Measurements from ENCODE around the gene DIP2B.

The DIP2B gene

DNA sequence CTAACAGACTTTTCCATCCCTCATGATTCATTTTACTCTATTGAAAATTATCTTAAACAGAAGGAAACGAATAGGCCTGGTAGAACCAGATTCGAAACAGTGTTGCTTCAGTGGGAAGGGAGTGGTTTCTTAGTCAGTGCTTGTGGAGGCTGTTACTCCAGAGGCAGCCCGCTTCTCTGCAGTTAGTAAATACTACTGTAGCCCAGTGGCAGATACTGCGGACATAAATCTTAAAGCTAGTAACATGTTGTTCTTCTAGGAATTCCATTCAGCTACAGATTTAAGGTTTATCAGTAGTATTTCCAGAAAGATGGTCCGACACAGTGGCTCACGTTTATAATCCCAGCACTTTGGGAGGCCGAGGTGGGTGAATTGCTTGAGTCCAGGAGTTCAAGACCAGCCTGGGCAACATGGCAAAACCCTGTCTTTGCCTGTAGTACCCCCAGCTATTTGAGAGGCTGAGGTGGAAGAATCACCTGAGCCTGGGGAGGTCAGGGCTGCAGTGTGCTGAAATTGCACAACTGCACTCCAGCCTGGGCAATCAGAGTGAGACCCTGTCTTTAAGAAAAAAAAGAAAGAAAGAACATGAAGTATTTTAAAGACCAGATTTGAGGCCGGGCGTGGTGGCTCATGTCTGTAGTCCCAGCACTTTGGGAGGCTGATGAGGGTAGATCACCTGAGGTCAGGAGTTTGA lies 45.9 kb downstream of the DIP2B start:
- DNase-seq (ENCODE audit: low spot score), result no peak

GRCh38 chr12:50551866-50552265 lies 47.1 kb downstream of the DIP2B start:
- no peak for DNase-seq (ENCODE audit: low spot score)

DNA sequence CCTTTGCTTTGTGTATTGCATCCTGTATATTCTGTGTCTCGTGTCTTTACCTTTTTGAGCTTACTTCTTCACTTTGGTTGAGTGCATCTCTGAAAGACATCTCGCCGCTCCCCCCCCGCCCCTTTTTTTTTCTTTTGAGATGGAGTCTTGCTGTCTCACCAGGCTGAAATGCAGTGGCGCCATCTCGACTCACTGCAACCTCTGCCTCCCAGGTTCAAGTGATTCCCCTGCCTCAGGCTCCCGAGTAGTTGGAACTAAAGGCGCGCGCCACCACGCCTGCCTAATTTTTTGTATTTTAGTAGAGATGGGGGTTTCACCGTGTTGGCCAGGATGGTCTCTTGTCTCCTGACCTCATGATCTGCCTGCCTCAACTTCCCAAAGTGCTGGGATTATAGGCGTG lies 49.9 kb downstream of the DIP2B start:
- no peak for DNase-seq (ENCODE audit: low spot score)

DNA sequence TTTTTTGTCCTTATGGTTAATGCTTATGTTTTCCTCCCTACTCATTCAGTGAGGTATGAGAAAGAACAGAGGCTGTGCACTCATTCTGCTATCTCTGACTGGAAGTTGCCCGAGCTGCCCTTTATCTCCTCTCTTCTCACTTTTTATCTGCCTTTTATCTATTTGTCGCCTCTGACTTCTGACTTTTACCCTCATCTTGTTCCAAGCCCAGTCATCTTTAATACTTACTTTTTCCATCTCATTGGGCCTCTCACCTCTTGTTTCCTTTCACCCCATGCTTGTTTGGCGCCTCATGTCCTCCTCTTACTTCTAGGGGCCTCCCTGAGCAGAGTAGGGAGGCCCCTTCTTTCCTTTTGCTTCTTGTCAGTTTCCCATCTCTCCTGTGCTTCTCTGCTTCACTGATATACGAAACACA lies 50.7 kb downstream of the DIP2B start:
- no peak for DNase-seq (ENCODE audit: low spot score)

DNA sequence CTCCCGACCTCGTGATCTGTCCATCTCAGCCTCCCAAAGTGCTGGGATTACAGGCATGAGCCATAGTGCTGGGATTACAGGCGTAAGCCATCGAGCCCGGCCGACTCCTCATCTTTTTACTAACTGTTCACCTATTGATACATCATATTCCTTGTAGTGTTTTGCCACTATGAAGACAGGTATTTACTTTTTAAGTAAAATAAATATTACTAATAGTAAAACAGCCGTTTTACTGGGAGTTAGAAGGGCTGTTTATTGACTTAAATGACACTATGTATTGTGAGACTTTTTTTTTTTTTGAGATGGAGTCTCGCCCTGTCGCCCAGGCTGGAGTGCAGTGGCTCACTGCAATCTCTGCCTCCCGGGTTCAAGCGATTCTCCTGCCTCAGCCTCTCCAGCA lies 51.5 kb downstream of the DIP2B start:
- no peak for DNase-seq (ENCODE audit: low spot score)

DNA sequence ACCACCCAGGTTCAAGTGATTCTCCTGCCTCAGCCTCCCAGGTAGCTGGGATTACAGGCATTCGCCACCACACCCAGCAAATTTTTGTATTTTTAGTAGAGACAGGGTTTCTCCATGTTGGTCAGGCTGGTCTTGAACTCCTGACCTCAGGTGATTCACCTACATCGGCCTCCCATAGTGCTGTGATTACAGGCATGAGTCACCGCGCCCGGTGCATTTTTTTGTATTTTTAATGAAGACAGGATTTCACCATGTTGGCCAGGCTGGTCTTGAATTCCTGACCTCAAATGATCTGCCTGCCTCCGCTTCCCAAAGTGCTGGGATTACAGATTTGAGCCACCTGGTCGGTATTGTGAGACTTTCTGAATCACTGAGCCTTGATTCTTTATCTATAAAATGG lies 52.0 kb downstream of the DIP2B start:
- peak; percentile 84 for DNase-seq (ENCODE audit: low spot score)

GRCh38 chr12:50557421-50557820 lies 52.6 kb downstream of the DIP2B start:
- no peak for DNase-seq (ENCODE audit: low spot score)

DNA sequence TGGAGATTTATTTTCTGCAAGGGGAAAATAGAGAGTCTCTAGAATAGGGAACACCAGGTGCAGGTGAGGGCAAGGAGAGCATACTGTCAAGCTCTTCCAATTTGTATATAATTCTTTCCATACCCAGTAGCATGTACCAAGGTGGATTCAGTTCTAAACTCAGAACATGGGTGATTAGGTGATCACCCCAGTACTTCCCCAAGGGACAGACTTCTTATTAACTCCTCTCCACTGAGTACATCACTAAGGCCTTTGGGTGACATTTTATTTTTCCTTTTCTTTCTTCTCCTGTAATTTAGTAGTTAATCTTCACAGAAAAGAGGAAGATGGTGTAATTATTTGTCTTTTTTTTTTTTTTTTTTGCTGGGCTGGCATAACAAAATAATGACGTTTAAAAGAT lies 54.2 kb downstream of the DIP2B start:
- DNase-seq (ENCODE audit: low spot score), result no peak

DNA sequence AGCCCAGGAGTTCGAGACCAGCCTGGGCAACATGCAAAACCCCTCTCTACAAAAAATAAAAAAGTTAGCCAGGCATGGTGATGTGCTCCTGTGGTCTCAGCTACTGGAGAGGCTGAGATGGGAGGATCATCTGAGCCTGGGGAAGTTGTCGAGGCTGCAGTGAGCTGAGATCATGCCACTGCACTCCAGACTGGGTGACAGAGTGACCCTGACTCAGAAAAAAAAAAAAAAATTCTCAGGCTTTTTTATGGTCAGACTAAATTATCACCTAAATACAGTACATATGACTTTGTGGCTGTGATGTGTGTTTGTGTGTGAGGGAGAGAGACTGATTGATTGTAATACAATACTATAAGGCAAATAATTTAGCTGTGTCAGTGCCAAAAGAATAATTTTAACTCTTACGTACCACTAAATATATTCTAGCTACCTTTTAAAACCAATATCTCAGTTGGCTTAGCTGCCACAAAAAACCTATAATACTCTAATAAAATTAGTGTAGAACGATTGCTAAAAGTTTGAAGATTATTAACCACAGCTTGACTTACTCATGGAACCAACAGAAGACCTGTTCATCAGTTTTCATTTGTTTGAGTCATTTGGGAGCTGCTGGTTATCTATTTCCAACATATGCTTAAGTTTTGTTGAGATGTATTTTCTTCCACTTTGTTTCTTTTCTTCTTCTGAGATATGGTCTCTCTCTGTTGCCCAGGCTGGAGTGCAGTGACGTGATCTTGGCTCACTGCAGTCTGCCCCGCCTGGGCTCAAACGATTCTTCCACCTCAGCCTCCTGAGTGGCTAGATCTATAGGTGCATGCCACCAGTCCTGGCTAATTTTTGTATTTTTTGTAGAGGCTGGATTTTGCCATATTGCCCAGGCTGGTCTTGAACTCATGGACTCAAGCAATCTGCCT lies 58.0 kb downstream of the DIP2B start:
- DNase-seq (ENCODE audit: low spot score), result peak; percentile 47

- DNase-seq (ENCODE audit: low spot score), result no peak
Measured at GRCh38 chr12:50563434-50563787, 58.6 kb downstream of the DIP2B start.

DNA sequence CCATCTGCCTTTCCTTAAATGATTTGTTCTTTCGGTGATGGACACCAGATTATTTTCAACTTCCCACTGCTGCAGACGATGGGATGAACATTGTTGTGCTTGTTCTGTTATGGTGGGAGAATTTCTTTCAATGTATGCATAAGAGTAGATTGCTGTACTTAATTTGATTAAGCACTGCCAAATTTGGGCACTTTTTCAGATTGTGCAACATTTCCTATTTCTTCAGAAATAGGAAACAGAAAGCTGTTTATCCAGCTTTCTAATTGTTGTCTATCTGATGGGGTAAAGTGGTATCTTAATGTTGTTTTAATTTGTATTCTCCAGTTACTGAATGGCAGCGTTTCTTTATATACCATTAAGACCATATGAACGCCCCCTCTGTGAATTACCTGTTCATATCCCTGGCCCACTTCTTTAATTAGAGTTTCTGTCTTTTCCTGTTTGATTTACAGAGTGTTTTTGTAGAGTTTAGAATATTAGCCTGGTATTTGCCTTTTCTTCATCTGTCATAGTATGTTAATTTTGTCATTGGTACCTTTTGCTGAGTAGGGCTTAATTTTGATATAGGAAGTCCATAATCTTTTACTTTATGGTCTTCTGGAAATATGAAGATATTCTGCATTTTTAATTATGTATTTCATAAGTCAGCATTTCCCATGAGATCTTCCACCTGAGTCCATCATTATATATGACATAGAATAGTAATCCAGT lies 59.6 kb downstream of the DIP2B start:
- no peak for DNase-seq (ENCODE audit: low spot score)

DNA sequence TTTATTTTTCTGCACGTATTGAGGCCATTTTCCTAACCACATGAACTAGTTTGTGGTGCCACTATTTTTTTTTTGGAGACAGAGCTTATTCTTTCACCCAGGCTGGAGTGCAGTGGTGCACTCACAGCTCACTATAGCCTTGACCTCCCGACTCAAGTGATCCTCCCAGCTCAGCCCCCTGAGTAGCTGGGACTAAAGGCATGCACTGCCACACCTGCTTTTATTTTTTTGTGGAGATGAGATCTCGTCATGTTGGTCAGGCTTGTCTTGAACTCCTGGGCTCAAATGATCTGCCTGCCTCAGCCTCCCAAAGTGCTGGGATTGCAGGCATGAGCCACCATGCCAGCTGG lies 60.1 kb downstream of the DIP2B start:
- DNase-seq (ENCODE audit: low spot score), result no peak

- DNase-seq (ENCODE audit: low spot score), result peak; percentile 22
Measured at GRCh38 chr12:50566066-50566465, 61.3 kb downstream of the DIP2B start.

DNA sequence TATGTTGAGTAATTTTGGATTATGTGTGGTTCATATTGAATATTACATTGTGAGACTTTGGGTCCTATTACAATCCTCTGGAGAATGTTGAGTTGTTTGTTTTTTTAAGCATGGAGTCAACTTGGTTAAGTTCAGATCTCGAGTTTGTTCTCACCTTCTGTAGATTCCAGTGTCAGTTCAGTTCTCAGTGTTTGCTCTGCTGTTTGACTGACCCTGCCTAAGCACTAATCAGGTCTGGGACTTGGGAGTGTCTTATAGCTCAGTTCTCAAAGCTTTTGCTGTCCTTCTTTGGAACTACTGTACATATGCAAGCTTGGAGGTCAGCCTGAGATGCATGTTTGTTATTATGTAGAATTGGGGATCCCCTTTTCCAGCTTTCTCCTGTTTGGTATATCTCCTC lies 63.1 kb downstream of the DIP2B start:
- no peak for DNase-seq (ENCODE audit: low spot score)

DNA sequence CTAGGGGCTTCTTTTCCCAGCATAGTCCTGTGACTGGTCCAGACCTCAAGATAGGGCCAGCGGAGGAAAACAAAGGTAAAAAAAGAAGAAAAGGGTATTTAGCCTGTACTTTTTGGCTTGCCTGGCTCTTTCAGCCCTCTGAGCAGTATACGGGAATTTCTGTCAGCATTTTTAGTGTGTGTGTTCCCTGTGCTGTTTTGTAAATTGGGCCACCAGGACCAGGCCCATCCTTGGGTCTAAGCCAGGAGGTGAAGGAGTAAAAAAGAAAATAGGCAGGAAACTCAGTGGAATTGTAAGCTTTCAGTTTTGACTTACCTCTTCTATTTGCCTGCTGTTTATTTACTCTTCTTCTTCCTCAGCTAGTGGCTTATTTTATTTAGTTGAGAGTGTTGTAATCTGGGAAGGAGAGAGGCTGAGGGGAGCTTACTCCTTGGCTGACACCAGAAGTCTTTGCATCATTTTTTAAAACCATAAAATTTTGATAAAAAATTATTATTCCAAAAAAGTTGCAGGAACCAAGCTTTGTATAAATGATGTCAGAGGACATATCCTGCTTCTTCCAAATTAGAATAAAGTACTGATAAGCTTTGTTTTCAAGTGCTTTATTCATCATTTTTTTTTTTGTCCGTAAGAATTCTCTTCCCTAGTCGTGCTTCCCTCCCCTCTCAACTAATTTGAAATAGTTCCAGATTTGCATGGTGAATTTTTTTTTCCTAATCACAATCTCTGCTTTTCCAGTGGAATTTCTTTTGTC lies 63.7 kb downstream of the DIP2B start:
- DNase-seq (ENCODE audit: low spot score), result no peak

- DNase-seq (ENCODE audit: low spot score), result no peak
Measured at GRCh38 chr12:50569321-50569720, 64.5 kb downstream of the DIP2B start.

- no peak for DNase-seq (ENCODE audit: low spot score)
Measured at GRCh38 chr12:50569876-50570275, 65.1 kb downstream of the DIP2B start.

- no peak for DNase-seq (ENCODE audit: low spot score)
Measured at GRCh38 chr12:50571786-50572185, 67.0 kb downstream of the DIP2B start.

- DNase-seq (ENCODE audit: low spot score), result peak; percentile 31
Measured at GRCh38 chr12:50572287-50572686, 67.5 kb downstream of the DIP2B start.

DNA sequence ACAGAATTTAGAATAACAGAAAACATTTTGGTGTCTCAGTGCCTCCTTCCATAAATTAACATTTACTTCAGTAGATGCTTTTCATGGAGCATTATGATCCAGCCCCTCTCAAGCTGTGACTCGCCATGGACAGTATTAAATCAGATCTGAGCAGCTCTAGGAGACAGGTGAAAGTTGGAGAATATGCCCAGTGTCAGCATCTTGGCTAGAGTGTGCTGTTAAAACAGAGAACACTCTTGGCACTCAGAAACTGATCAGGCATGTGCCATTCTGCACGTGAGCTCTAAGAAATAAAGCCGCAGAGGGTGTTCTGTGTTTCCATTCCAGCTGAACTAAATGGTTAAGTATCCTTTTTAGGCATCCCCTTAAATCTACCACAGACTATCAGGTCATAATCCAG lies 68.0 kb downstream of the DIP2B start:
- no peak for DNase-seq (ENCODE audit: low spot score)

GRCh38 chr12:50573271-50573670 lies 68.5 kb downstream of the DIP2B start:
- no peak for DNase-seq (ENCODE audit: low spot score)

DNA sequence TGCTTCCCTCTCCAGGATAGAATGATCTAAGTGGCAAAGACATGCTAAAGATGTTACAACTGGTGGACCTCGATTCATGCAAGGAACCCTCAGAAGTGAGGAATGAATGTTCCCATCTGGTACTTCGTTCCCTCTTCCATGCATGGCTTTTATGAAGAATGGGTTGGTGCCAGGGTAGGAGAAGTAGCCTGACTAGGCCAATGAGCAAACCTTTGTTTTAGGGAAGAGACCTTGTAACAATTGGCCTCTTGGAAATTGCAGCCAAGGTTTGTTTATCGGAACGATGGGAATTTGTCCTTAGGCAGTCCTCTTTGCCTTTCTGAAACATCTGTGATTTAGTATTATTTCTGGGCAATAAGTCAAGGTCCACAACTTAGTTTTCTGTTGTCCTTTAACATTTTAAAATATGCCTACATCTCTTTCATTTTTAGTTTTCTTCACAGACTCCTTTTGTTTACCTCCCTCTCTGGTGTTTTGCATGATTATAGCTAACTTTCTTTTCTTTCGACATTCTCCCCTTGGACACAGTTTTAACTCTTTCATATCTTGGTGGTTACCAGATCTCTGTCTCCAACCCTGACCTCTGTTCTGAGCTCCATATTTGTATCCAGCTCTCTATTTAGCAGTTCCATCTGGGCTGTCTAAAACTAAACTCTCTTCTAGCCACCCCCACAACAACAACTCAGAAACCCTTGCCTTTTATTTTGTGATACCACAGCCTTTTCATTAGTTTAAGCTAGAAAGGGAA lies 70.0 kb downstream of the DIP2B start:
- DNase-seq (ENCODE audit: low spot score), result no peak
